Stomach (tissue), 9 donors: ENCODE results near the gene GPR87. TPM values are rescaled to one million over a fixed set of nuclear protein-coding genes. Genes with fewer than 3 reads are reported as not detected.
A peak's percentile ranks its signal among the peaks of the same experiment; 100 is the strongest.

Source experiments
- DNase-seq, 2 donors: peaks; one replicate each; pipeline versions ENCODE4 v3.0.0 to v3.0.0-alpha.2; 2013 to 2019
- H3K27ac ChIP-seq, 5 donors: fragments of 200-600 bp in 4 of 5; sonication (generic) in 4 of 5; one replicate each; pipeline ENCODE4 v1.5.1; 2013 to 2019; ENCODE audit warnings: mild to moderate bottlenecking in 1 of 5, moderate library complexity in 1 of 5
- H3K27me3 ChIP-seq, 3 donors: fragments of 200-600 bp; sonication (generic); one replicate each; pipeline ENCODE4 v1.5.1; 2017 to 2019; ENCODE audit warnings: mixed run types in 1 of 3
- H3K36me3 ChIP-seq, 4 donors: fragments of 200-600 bp; sonication (generic); 1 replicate in 3 of 4; 2 replicates in 1 of 4; pipeline ENCODE4 v1.5.1; 2016 to 2019
- H3K4me1 ChIP-seq, 4 donors: fragments of 200-600 bp; sonication (generic); one replicate each; pipeline ENCODE4 v1.5.1; 2016 to 2019
- H3K4me3 ChIP-seq, 4 donors: fragments of 200-600 bp; sonication (generic) in 3 of 4; one replicate each; pipeline ENCODE4 v1.5.1; 2016 to 2019; ENCODE audit warnings: mild to moderate bottlenecking in 1 of 4
- H3K9me3 ChIP-seq, 4 donors: fragments of 200-600 bp; sonication (generic); one replicate each; pipeline ENCODE4 v1.5.1; 2016 to 2019
- EP300 ChIP-seq: sonication (generic); formaldehyde crosslinking; IDR thresholded peaks from one replicate; pipeline ENCODE4 v1.6.1; 2017; ENCODE audit warnings: antibody characterized with exemption
- POLR2A ChIP-seq, 4 donors: fragments of 450-650 bp; IDR thresholded peaks; one replicate each; pipeline ENCODE4 v1.6.1; 2016; ENCODE audit warnings: antibody characterized with exemption in 4 of 4, control low read depth in 2 of 4, mild to moderate bottlenecking in 1 of 4, moderate library complexity in 1 of 4
- POLR2AphosphoS5 ChIP-seq, 3 donors: sonication (generic); formaldehyde crosslinking; IDR thresholded peaks; one replicate each; pipeline ENCODE4 v1.6.1; 2016; ENCODE audit warnings: antibody characterized with exemption in 3 of 3
- WGBS, 5 donors: extraction: QIAGEN DNeasy Blood & Tissue Kit in 3 of 5; methylation state at CpG; one replicate each; pipeline versions ENCODE4 v1.1.5 to v1.1.7; 2013 to 2018; 5-methylcytosine and 5-hydroxymethylcytosine counted together
- intact Hi-C: fragments of 100-400 bp; cut with DNase I; formaldehyde crosslinking; loops from one replicate; pipeline ENCODE4 v1.15.1; 2023; ENCODE audit warnings: low total_unique reads
- polyA plus RNA-seq, 3 donors: library from polyadenylated mRNA; stranded (reverse); fragments of 200-250 nt; gene quantifications; one replicate each; pipeline ENCODE4 v1.2.3, GENCODE V29; 2013
- total RNA-seq, 5 donors: library from RNA; depleted of rRNA; stranded (reverse); fragments of >200 nt; gene quantifications; one replicate each; pipeline versions ENCODE4 v1.1.0 to v1.2.3, GENCODE V29; 2014 to 2016
- TF ChIP-seq, protein P1 (sequence below), 7 experiments: fragments of 450-650 bp in 4 of 7; fragments of 200-600 bp in 3 of 7; sonication (generic) in 3 of 7; IDR thresholded peaks; one replicate each; pipeline ENCODE4 v1.5.1; 2016 to 2019; ENCODE audit warnings: antibody characterized with exemption in 7 of 7, control low read depth in 2 of 7, mild to moderate bottlenecking in 1 of 7
- donor health status: healthy with polysubstance abuse.
- donor health status: Bipolar disorder and iron deficiency.
- donor health status: healthy.

Gene GPR87
- total and polyA plus RNA-seq, 8 donors = 0.37 to 32.3 TPM; not detected in 6

DNA sequence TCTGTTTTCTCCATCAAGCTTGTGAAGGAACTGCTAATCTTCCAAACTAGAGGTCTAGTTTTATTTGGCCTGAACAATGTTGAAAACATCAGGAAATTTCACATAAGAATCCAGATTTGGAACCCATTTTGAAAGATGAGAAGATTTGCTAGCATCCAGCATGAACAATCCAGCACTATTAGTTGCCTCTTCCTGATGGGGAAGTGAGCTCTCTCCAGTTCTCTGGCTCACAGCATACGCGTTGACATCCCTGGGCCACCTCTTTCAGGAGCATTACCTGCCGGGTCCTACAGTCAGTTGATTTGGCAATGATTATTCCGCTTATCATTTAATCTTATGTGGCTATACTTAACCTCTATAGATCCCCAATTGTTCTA is 10.9 kb downstream of the GPR87 start:
- Histone ChIP-seq H3K36me3 (no peaks in the 10 kb centered on the region), H3K9me3 (no peaks in the 10 kb centered on the region), H3K4me3 (no peak overlapping the region), H3K27me3 (no peaks in the 10 kb centered on the region), H3K4me1 (peaks cover 7 to 15% (median 10%) of the 10 kb centered on the region in 4 donors), H3K27ac (peak overlapping the region in 1 of 5 donors; percentile 20)
- 85 to 95% (median 90%) methylated on average over 4 of the region's 4 CpGs for WGBS, 5 donors
- intact Hi-C loops = no loop called here
- TF ChIP-seq POLR2A (IDR thresholded peaks at IDR 0.05) (no peak), POLR2AphosphoS5 (IDR thresholded peaks at IDR 0.05) (no peak), EP300 (no peak)
- TF ChIP-seq, protein P1, sequence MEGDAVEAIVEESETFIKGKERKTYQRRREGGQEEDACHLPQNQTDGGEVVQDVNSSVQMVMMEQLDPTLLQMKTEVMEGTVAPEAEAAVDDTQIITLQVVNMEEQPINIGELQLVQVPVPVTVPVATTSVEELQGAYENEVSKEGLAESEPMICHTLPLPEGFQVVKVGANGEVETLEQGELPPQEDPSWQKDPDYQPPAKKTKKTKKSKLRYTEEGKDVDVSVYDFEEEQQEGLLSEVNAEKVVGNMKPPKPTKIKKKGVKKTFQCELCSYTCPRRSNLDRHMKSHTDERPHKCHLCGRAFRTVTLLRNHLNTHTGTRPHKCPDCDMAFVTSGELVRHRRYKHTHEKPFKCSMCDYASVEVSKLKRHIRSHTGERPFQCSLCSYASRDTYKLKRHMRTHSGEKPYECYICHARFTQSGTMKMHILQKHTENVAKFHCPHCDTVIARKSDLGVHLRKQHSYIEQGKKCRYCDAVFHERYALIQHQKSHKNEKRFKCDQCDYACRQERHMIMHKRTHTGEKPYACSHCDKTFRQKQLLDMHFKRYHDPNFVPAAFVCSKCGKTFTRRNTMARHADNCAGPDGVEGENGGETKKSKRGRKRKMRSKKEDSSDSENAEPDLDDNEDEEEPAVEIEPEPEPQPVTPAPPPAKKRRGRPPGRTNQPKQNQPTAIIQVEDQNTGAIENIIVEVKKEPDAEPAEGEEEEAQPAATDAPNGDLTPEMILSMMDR (IDR thresholded peaks at IDR 0.05) = no peak
- no peak for DNase-seq

DNA sequence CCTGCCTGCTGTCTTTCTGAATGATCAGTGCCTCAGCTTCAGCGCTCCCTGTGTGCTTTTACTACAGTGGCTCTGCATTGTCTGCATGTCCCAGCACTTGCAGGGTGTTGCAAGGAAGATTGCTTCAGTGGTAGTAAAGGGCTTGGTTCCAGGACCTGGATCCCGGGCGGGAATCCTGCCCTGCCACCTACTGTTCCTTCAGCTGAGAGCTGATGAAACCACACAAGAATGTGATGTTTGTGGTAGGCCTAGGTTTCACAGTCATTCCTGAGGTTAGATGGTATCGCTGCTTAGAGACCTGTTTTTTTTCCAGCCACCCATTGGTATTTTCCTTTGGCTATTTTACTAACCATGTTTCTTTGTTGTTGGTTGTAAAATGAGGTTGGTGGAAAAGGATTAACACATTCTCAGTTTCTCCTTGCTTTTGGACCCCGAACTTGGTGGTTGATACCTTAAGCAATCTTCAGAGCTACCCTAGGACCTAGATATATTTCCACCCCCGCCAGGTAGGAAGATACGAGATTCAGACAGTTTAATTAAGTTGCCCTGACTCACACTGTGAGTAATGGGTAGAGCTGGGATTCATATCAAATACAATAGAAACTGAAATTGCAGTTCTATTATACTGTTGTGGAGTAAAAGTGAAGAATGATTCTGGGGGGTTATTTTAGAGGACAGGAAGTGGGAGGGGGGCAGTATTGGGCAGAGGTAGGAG is 11.4 kb downstream of the GPR87 start:
- H3K4me1 ChIP-seq = peaks cover 7 to 15% (median 10%) of the 10 kb centered on the region in 4 donors
- TF ChIP-seq POLR2AphosphoS5 (IDR thresholded peaks at IDR 0.05) (peak in 1 of 3 donors; percentile 61), POLR2A (IDR thresholded peaks at IDR 0.05) (no peak), EP300 (no peak)
- TF ChIP-seq, protein P1 (IDR thresholded peaks at IDR 0.05) = peak in 1 of 7 experiments; percentile 4
- WGBS, 5 donors = 41 to 50% (median 45%) methylated on average over 7 of the region's 7 CpGs
- H3K27me3 ChIP-seq = no peaks in the 10 kb centered on the region
- H3K4me3 ChIP-seq = no peak overlapping the region
- H3K27ac ChIP-seq = peak overlapping the region in 1 of 5 donors; percentile 47
- intact Hi-C loops = no loop called here
- H3K36me3 ChIP-seq = no peaks in the 10 kb centered on the region
- H3K9me3 ChIP-seq = no peaks in the 10 kb centered on the region
- peak; percentile 61 to 80 for DNase-seq

DNA sequence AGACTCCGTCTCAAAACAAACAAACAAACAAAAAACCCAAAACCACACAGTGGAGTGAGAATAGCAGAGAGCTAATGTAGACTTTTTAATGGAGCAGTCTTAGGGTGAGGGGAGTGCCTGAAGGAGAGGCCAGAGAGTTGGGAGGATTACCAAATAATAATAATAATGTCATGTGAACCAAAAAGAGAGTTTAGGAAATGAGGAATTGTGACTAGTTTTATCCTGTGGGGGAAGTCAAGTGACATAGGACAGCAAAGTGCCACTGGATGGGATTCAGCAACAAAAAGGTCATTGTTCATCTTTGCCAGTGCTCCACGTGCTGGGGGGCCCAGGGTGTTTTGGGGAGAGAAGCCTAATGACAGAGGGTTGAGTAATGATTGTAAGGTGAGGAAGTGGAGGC is 12.9 kb downstream of the GPR87 start:
- Histone ChIP-seq H3K27ac (no peak overlapping the region), H3K27me3 (no peaks in the 10 kb centered on the region), H3K36me3 (no peaks in the 10 kb centered on the region), H3K9me3 (no peaks in the 10 kb centered on the region), H3K4me3 (no peak overlapping the region), H3K4me1 (peaks cover 7 to 15% (median 10%) of the 10 kb centered on the region in 4 donors)
- no peak for DNase-seq
- WGBS, 5 donors = 66 to 85% (median 77%) methylated on average over 2 of the region's 2 CpGs
- intact Hi-C loops = no loop called here
- no peak for TF ChIP-seq POLR2A (IDR thresholded peaks at IDR 0.05)
- no peak for TF ChIP-seq POLR2AphosphoS5 (IDR thresholded peaks at IDR 0.05)
- TF ChIP-seq, protein P1 (IDR thresholded peaks at IDR 0.05) = no peak
- TF ChIP-seq EP300 = no peak

DNA sequence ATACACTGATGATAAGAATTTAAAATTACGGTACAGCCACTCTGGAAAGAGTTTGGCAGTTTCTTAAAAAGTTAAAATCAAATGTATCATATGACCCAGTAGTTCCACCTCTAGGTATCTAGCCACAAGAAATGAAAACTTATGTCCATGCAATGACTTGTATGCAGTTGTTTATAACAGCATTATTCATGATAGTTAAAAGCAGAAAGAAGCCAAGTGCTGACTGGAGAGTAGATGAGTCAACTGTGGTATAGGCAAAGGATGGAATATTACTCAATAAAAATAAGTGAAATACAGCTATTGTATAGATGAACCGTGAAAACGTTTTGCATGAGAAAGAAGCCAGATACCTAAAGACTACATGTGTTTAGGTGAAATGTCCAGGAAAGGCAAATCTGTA is 14.8 kb downstream of the GPR87 start:
- Histone ChIP-seq H3K27me3 (no peaks in the 10 kb centered on the region), H3K27ac (no peak overlapping the region), H3K4me1 (peaks cover 7 to 15% (median 10%) of the 10 kb centered on the region in 4 donors), H3K9me3 (no peaks in the 10 kb centered on the region), H3K36me3 (no peaks in the 10 kb centered on the region), H3K4me3 (no peak overlapping the region)
- intact Hi-C loops = no loop called here
- TF ChIP-seq POLR2A (IDR thresholded peaks at IDR 0.05) = no peak
- TF ChIP-seq EP300 = no peak
- TF ChIP-seq POLR2AphosphoS5 (IDR thresholded peaks at IDR 0.05) = no peak
- TF ChIP-seq, protein P1 (IDR thresholded peaks at IDR 0.05) = no peak
- 79 to 96% (median 85%) methylated on average over 3 of the region's 3 CpGs for WGBS, 5 donors
- DNase-seq = no peak
